Motor neuron (in vitro differentiated cells): ENCODE measurements around the gene NLRP9. TPM values are rescaled to one million over a fixed set of nuclear protein-coding genes. Genes with fewer than 3 reads are reported as not detected.
"Not testable (repeated sequence)": the region's sequence is repeated elsewhere in the genome, so short reads cannot be mapped to it uniquely, and the experiment has no call there.

ENCODE experiments used
- ATAC-seq, 8 experiments: fragments of 200-7000 bp; cut with Tn5 transposase; replicated peaks in 6 of 8; 2 replicates each; pipeline ENCODE4 v1.8.0; 2021; ENCODE audit warnings: mild to moderate bottlenecking in 8 of 8, moderate library complexity in 8 of 8
- H3K27ac ChIP-seq, 2 donors: fragments of 250-450 bp; sonication (Bioruptor Pico); 2 replicates each; pipeline ENCODE4 v1.9.0; 2021; ENCODE audit warnings: antibody characterized with exemption in 2 of 2, mild to moderate bottlenecking in 2 of 2, moderate library complexity in 1 of 2
- H3K4me1 ChIP-seq, 2 donors: fragments of 250-450 bp; sonication (Bioruptor Pico); replicated peaks in 1 of 2; 2 replicates each; pipeline ENCODE4 v1.6.1; 2021; ENCODE audit warnings: antibody characterized with exemption in 2 of 2, mild to moderate bottlenecking in 2 of 2, moderate library complexity in 1 of 2
- H3K4me3 ChIP-seq, 5 donors: fragments of 250-450 bp; sonication (Bioruptor Pico); 2 replicates each; pipeline ENCODE4 v1.9.0; 2021; ENCODE audit warnings: antibody characterized with exemption in 5 of 5, mild to moderate bottlenecking in 5 of 5, moderate library complexity in 4 of 5
- WGBS, 10 experiments: fragments of 450-650 bp; shearing (Covaris generic); methylation state at CpG; one replicate each; pipeline ENCODE4 v1.0.0; 2022; 5-methylcytosine and 5-hydroxymethylcytosine counted together
- in situ Hi-C, 9 experiments: fragments of 400-800 bp; cut with MboI; loops; one replicate each; pipeline ENCODE4 v1.15.0; 2021; ENCODE audit warnings: low sequenced_read_pairs in 9 of 9, low pct_unique_long_range_greater_than_20kb in 2 of 9; ENCODE audit not compliant: unreplicated experiment in 9 of 9
- total RNA-seq, 8 experiments: library from RNA; unstranded; fragments of 300-600 nt; gene quantifications; 2 replicates each; pipeline versions ENCODE4 v1.2.3 to v1.2.4, GENCODE V29; 2022

Gene NLRP9
- total RNA-seq, 8 experiments from 2014 or later: 0.08 to 1.1 (median 0.23) TPM; not detected in 4

- Histone ChIP-seq H3K4me3 (no peak overlapping the region), H3K27ac (no peak overlapping the region), H3K4me1 (no peaks in the 10 kb centered on the region)
- ATAC-seq: no peak
- 0 to 80% (median 21%) methylated on average over 1 to 5 of the region's 5 CpGs; no CpG with 5 or more reads in 1 of the 10 experiments for WGBS, 10 experiments
- in situ Hi-C loops: no loop called here
These were observed 17.9 kb downstream of the NLRP9 start for GRCh38 chr19:55720214-55720746.

DNA sequence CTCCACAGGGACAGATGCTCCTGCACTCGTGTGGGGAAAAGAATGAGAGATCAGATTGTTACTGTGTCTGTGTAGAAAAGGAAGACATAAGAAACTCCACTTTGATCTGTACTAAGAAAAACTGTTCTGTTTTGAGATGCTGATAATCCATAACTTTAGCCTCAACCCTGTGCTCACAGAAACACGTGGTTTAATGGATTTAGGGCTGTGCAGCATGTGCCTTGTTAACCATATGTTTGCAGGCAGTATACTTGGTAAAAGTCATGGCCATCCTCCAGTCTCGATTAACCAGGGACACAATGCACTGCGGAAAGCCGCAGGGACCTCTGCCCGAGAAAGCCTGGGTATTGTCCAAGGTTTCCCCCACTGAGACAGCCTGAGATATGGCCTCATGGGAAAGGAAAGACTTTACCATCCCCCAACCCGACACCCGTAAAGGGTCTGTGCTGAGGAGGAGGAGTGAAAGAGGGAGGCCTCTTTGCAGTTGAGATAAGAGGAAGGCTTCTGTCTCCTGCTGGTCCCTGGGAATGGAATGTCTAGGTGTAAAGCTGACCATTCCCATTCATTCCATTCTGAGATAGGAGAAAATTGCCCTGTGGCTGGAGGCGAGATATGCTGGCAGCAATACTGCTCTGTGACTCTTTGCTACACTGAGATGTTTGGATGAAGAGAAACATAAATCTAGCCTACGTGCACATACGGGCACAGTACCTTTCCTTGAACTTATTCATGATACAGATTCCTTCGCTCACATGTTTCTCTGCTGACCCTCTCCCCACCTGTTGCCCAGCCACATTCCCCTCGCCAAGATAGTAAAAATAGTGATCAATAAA lies 20.1 kb downstream of the NLRP9 start:
- H3K4me1 ChIP-seq, H3K4me3 ChIP-seq, ATAC-seq, in situ Hi-C loops, H3K27ac ChIP-seq: not testable (repeated sequence)
- 17 to 83% (median 47%) methylated on average over 2 to 12 of the region's 13 CpGs; no CpG with 5 or more reads in 2 of the 10 experiments for WGBS, 10 experiments

DNA sequence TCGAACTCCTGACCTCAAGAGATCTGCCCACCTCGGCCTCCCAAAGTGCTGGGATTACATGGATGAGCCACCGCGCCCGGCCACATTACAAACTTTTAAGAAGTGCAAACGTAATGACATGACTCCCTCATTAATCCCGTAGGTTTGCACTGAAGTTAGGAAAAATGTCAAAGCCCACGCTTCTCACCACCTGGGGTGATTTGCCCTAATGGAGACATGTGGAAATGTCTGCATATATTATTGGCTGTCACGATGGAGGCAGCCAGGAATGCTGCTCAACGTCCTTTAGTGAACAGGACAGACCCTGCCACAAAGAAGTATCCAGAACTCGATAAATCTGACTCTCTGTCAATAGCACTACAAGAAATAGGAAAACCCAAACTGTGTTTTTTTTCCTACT lies 21.0 kb downstream of the NLRP9 start:
- Histone ChIP-seq H3K27ac (no peak overlapping the region), H3K4me3 (no peak overlapping the region), H3K4me1 (no peaks in the 10 kb centered on the region)
- 0 to 80% (median 38%) methylated on average over 1 to 10 of the region's 11 CpGs; no CpG with 5 or more reads in 3 of the 10 experiments for WGBS, 10 experiments
- no peak for ATAC-seq
- in situ Hi-C loops: no loop called here

- in situ Hi-C loops: no loop called here
- Histone ChIP-seq H3K4me1 (no peaks in the 10 kb centered on the region), H3K4me3 (no peak overlapping the region), H3K27ac (no peak overlapping the region)
- WGBS, 10 experiments: 40 to 100% (median 54%) methylated on average over 2 to 12 of the region's 15 CpGs; no CpG with 5 or more reads in 2 of the 10 experiments
- no peak for ATAC-seq
These were observed 21.7 kb downstream of the NLRP9 start for GRCh38 chr19:55716531-55716930.

DNA sequence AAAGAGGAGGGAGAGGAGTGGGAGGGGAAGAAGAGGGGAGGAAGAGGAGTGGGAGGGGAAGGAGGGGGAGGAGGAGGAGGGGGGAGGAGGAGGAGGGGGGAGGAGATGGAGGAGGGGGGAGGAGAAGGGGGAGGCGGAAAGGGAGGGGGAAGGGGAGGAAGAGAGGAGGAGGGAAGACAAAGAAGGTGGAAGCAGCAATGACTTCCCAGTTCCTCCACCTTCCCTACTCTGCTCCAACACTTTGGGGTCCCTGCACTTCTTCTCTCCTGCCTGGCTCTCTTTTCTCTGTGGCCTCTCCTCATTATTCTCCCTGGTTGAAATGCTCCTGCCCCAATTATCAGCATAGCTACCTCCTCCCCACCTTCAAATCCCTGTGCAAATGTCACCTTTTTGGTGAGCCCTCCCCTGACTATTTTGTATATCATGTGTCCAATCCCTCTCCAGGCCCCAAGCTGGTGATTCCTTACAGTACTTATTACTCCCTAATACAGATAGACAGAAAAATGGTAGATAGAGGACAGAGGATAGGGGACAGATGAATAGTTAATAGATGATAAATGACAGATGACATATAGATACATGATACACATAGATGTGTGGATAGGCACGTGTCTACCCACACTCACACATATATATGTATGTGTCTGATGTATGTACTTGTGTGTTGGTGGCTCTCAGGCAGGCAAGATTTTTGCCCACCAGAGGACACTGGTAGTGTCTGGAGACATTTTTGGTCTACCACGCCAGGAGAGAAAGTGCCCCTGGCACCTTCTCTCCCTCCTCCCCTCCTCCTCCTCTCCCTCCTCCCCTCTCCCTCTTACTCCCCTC lies 25.2 kb downstream of the NLRP9 start:
- WGBS, 10 experiments: 43% methylated on average over 1 of the region's 3 CpGs; no CpG with 5 or more reads in 9 of the 10 experiments
- Histone ChIP-seq H3K27ac (no peak overlapping the region), H3K4me3 (no peak overlapping the region), H3K4me1 (no peaks in the 10 kb centered on the region)
- in situ Hi-C loops: no loop called here
- ATAC-seq: no peak

- 40 to 95% (median 67%) methylated on average over 2 to 13 of the region's 18 CpGs; no CpG with 5 or more reads in 3 of the 10 experiments for WGBS, 10 experiments
- H3K27ac ChIP-seq: no peak overlapping the region
- ATAC-seq: no peak
- in situ Hi-C loops: no loop called here
- no peak overlapping the region for H3K4me3 ChIP-seq
- no peaks in the 10 kb centered on the region for H3K4me1 ChIP-seq
These were observed 26.5 kb downstream of the NLRP9 start for GRCh38 chr19:55711719-55712118.

DNA sequence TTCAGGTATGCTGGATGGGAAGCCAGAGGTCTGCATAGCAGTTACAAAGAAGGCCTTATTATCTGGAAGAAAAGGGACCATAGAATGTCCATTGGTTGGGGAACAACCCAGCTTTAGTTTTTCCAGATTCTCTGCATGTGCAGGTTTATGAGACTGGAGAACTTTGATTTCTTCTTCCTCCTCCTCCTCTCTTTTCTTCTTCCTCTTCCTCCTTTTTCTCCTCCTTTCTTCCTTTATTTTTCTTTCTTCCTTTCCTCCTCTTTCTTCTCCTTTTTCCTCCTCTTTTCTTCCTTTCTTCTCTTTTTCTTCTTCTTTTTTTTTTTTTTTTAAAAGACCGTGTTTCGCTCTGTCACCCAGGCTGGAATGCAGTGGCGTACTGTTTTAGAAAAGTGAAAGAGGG lies 32.2 kb downstream of the NLRP9 start:
- Histone ChIP-seq H3K4me3 (no peak overlapping the region), H3K27ac (no peak overlapping the region), H3K4me1 (no peaks in the 10 kb centered on the region)
- in situ Hi-C loops: no loop called here
- ATAC-seq: no peak
- 50 to 100% (median 94%) methylated on average over 1 to 3 of the region's 3 CpGs for WGBS, 10 experiments

DNA sequence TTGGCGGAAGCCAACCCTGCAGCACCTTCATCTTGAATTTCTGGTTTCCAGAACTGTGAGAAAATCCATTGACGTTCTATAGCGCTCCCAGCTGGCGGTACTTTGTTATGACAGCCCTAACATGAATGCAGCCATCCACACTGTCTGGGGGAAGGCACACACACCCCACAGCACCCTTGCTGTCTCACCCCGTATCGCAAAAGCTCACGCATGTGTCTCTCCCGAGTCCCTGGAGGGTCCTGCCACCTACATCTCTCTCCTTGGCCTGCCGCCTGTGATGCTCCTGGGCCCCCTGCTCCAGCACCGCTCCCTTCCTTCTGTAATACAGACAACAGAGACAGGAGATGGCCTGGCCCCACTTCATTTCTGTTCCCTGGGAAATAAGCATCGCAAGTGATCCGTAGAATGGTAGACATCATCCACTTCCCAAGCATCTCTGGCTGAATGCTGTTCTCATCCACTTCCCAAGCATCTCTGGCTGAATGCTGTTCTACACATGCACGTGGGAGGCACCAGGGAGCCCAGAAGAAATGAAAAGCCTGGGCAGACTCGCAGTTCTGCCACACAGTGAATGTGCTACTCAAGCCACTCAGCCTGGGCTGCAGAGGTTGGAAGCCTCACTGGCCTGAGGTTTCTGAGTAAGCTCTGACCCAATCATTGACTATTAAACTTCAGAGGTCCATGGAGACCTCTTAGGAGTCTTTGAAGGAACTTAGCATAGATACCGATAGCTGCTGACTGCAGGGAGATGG lies 33.5 kb downstream of the NLRP9 start:
- H3K4me1 ChIP-seq: no peaks in the 10 kb centered on the region
- peak in 2 of 8 experiments; percentile 12 to 19 for ATAC-seq
- H3K27ac ChIP-seq: no peak overlapping the region
- no peak overlapping the region for H3K4me3 ChIP-seq
- WGBS, 10 experiments: 83 to 100% (median 100%) methylated on average over 1 to 8 of the region's 15 CpGs; no CpG with 5 or more reads in 3 of the 10 experiments
- in situ Hi-C loops: no loop called here

DNA sequence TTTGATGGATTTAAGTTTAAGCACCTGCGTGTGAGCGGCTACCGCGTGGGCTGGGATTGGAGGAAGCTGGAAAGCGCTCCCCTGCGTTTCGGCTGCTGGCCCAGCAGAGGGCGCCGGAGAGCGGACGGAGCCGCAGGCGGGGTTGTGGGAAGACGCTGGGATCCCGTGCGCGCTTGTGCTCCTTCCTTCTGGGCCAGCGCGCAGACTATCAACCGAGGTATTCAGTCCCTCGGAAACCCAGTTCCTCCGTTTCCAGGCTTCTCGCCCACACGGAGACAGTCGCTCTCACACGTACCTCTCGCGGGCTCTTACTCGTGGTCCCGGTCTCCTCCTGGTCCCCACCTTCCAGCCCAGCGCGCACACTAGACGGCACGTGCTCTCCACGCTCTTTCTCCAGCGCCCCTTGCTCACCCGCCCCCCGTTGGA lies 34.4 kb downstream of the NLRP9 start:
- H3K27ac ChIP-seq: no peak overlapping the region
- in situ Hi-C loops: no loop called here
- H3K4me1 ChIP-seq: no peaks in the 10 kb centered on the region
- peak in 3 of 8 experiments; percentile 13 to 70 (median 61) for ATAC-seq
- 32 to 95% (median 87%) methylated on average over 4 to 16 of the region's 38 CpGs; no CpG with 5 or more reads in 4 of the 10 experiments for WGBS, 10 experiments
- no peak overlapping the region for H3K4me3 ChIP-seq

DNA sequence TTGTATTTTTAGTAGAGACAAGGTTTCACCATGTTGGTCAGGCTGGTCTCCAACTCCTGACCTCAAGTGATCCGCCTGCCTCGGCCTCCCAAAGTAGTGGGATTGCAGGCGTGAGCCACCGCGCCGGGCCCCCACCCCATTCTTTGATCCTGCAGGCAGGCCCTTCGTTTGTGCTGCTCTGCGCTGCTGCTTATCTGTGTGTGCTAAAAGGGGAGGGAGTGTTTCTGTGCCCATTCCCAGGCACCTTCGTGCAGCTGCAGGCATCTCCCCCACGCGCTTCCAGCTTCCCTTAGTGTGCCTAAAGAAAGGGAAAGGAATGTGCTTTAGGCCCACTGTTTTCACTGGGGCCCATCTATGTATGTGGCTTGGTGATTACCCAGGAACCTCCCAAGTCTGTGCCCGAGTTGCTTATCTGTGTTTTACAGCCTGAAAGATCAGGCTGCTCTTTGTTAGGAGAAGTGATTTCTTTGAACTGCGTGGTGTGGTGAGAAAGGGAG lies 36.0 kb downstream of the NLRP9 start:
- no peak for ATAC-seq
- Histone ChIP-seq H3K27ac (no peak overlapping the region), H3K4me1 (no peaks in the 10 kb centered on the region), H3K4me3 (no peak overlapping the region)
- in situ Hi-C loops: no loop called here
- WGBS, 10 experiments: 47 to 96% (median 79%) methylated on average over 1 to 9 of the region's 13 CpGs; no CpG with 5 or more reads in 2 of the 10 experiments

DNA sequence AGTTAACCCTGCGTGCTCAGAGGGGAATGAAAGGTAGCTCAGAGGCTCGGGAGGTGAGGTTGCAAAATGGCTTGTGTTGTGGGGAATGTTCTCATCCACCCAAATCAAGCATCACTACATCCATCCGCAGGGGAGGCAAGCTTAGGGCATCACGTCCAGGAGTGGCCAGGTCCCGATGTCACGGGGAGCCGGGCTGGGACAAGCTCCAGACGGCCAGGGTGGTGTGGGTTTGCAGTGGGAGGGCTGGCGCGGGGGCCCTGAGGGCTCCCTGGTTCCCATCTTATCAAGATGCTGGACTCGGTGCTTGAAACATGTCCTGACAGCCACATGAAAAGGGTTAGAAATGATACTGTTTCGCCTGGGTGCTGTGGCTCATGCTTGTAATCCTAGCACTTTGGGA lies 37.4 kb downstream of the NLRP9 start:
- WGBS, 10 experiments: 96 to 100% (median 100%) methylated on average over 1 to 5 of the region's 12 CpGs; no CpG with 5 or more reads in 6 of the 10 experiments
- H3K4me1 ChIP-seq: no peaks in the 10 kb centered on the region
- no peak overlapping the region for H3K4me3 ChIP-seq
- no peak overlapping the region for H3K27ac ChIP-seq
- in situ Hi-C loops: no loop called here
- ATAC-seq: no peak

- in situ Hi-C loops: no loop called here
- Histone ChIP-seq H3K4me1 (no peaks in the 10 kb centered on the region), H3K4me3 (no peak overlapping the region), H3K27ac (no peak overlapping the region)
- no peak for ATAC-seq
- 80 to 100% (median 90%) methylated on average over 1 to 5 of the region's 11 CpGs; no CpG with 5 or more reads in 4 of the 10 experiments for WGBS, 10 experiments
These were observed 39.0 kb downstream of the NLRP9 start for GRCh38 chr19:55699221-55699620.
